NB4 (cell line): ENCODE results near the gene NTHL1.
A peak's percentile ranks its signal among the peaks of the same experiment; 100 is the strongest.

Experiments used
- DNase-seq: peaks from one replicate; pipeline ENCODE4 v3.0.0; 2010; ENCODE audit warnings: low read depth
- H3K4me3 ChIP-seq: one replicate; pipeline ENCODE4 v1.5.1; 2011; ENCODE audit warnings: mild to moderate bottlenecking, low read depth, low read length, moderate library complexity
- CTCF ChIP-seq: IDR thresholded peaks from one replicate; pipeline ENCODE4 v1.5.1; 2012; ENCODE audit warnings: low read depth, low read length
- MAX ChIP-seq: IDR thresholded peaks from 2 replicates; pipeline ENCODE4 v1.6.1; 2011; ENCODE audit warnings: low read depth, low read length
- MYC ChIP-seq: IDR thresholded peaks from 2 replicates; pipeline ENCODE4 v1.6.1; 2011; ENCODE audit warnings: low read depth, low read length
- POLR2A ChIP-seq: IDR thresholded peaks from 2 replicates; pipeline ENCODE4 v1.6.1; 2011; ENCODE audit warnings: mild to moderate bottlenecking; ENCODE audit not compliant: insufficient read length; ENCODE audit errors: extremely low read depth

The NTHL1 gene

GRCh38 chr16:2027024-2028010 is 20.3 kb downstream of the NTHL1 start:
- TF ChIP-seq MYC, result no peak
- TF ChIP-seq CTCF, result no peak
- TF ChIP-seq POLR2A, result no peak
- TF ChIP-seq MAX, result no peak
- no peak for DNase-seq
- H3K4me3 ChIP-seq, result no peak overlapping the region

GRCh38 chr16:2026461-2027023 is 21.1 kb downstream of the NTHL1 start, which contains the start of gene NHERF2:
Gene NHERF2, plus strand, starts transcription at chr16:2026902. Its CDS starts 104 bp downstream, at chr16:2027006.
- no peak within 1 kb of the TSS for H3K4me3 ChIP-seq
- TF ChIP-seq POLR2A (no peak), MYC (no peak), MAX (no peak), CTCF (no peak)
- peak; percentile 46 for DNase-seq

- no peak overlapping the region for H3K4me3 ChIP-seq
- TF ChIP-seq MAX, result no peak
- DNase-seq, result no peak
Observed at GRCh38 chr16:2025878-2026460, 21.7 kb downstream of the NTHL1 start.

- DNase-seq, result no peak
- TF ChIP-seq MYC (no peak), POLR2A (no peak)
- no peak overlapping the region for H3K4me3 ChIP-seq
Observed at GRCh38 chr16:2025251-2025650, 22.4 kb downstream of the NTHL1 start.

- DNase-seq, result no peak
- no peak overlapping the region for H3K4me3 ChIP-seq
- no peak for TF ChIP-seq MAX
- TF ChIP-seq CTCF, result no peak
- TF ChIP-seq MYC, result no peak
- TF ChIP-seq POLR2A, result no peak
Observed at GRCh38 chr16:2024032-2024420, 23.6 kb downstream of the NTHL1 start.

- no peak overlapping the region for H3K4me3 ChIP-seq
- TF ChIP-seq MYC (peak; percentile 63; the same call in 1 of the 2 replicates), POLR2A (peak; percentile 69), CTCF (peak; percentile 75), MAX (peak; percentile 74)
- peak; percentile 87 for DNase-seq
Observed at GRCh38 chr16:2023092-2024031, 24.3 kb downstream of the NTHL1 start.
